T-helper 1 cell treated with Interleukin-12 subunit alpha and Interleukin-12 subunit beta and Interleukin-4 antibody, amounts not matched to agents 30 μg/mL and 1 μg/mL, for 36 hours (primary cell): ENCODE data around the gene RBM10.

Experiments
- H3K27ac Mint-ChIP-seq: one replicate; pipeline ENCODE4 v1.8.0; 2021; ENCODE audit warnings: mild to moderate bottlenecking, mixed read lengths
- H3K27me3 Mint-ChIP-seq: one replicate; pipeline ENCODE4 v1.8.0; 2021; ENCODE audit warnings: low read depth, mixed read lengths
- H3K36me3 Mint-ChIP-seq: one replicate; pipeline ENCODE4 v1.8.0; 2021; ENCODE audit warnings: low read depth, mixed read lengths
- H3K4me1 Mint-ChIP-seq: one replicate; pipeline ENCODE4 v1.8.0; 2021; ENCODE audit warnings: low read depth, mixed read lengths
- H3K4me3 Mint-ChIP-seq: one replicate; pipeline ENCODE4 v1.8.0; 2021; ENCODE audit warnings: mild to moderate bottlenecking, moderate library complexity, mixed read lengths
- H3K9me3 Mint-ChIP-seq: one replicate; pipeline ENCODE4 v1.8.0; 2021; ENCODE audit warnings: mixed read lengths

The RBM10 gene

GRCh38 chrX:47179221-47179927, 34.4 kb downstream of the RBM10 start:
- Mint-ChIP-seq H3K36me3 (peaks cover 18% of the 10 kb centered on the region), H3K27me3 (no peaks in the 10 kb centered on the region), H3K4me3 (no peak overlapping the region), H3K4me1 (no peaks in the 10 kb centered on the region), H3K27ac (no peak overlapping the region), H3K9me3 (no peaks in the 10 kb centered on the region)

- H3K27me3 Mint-ChIP-seq = no peaks in the 10 kb centered on the region
- H3K9me3 Mint-ChIP-seq = no peaks in the 10 kb centered on the region
- H3K4me3 Mint-ChIP-seq = no peak overlapping the region
- no peak overlapping the region for H3K27ac Mint-ChIP-seq
- peaks cover 18% of the 10 kb centered on the region for H3K36me3 Mint-ChIP-seq
- H3K4me1 Mint-ChIP-seq = no peaks in the 10 kb centered on the region
These were observed 34.9 kb downstream of the RBM10 start for GRCh38 chrX:47179928-47180255.

GRCh38 chrX:47180346-47180745, 35.3 kb downstream of the RBM10 start:
- Mint-ChIP-seq H3K4me3 (no peak overlapping the region), H3K36me3 (peaks cover 18% of the 10 kb centered on the region), H3K27ac (no peak overlapping the region)

GRCh38 chrX:47181301-47181700, 36.3 kb downstream of the RBM10 start:
- H3K4me3 Mint-ChIP-seq = no peak overlapping the region
- H3K27ac Mint-ChIP-seq = no peak overlapping the region
- no peaks in the 10 kb centered on the region for H3K27me3 Mint-ChIP-seq
- no peaks in the 10 kb centered on the region for H3K9me3 Mint-ChIP-seq
- peaks cover 20% of the 10 kb centered on the region for H3K36me3 Mint-ChIP-seq
- H3K4me1 Mint-ChIP-seq = no peaks in the 10 kb centered on the region

More at GRCh38 chrX:47180346-47180745, 35.3 kb downstream of the RBM10 start:
- Mint-ChIP-seq H3K27me3 (no peaks in the 10 kb centered on the region), H3K4me1 (no peaks in the 10 kb centered on the region), H3K9me3 (no peaks in the 10 kb centered on the region)

- H3K4me3 Mint-ChIP-seq = no peak overlapping the region
- H3K27ac Mint-ChIP-seq = no peak overlapping the region
- H3K27me3 Mint-ChIP-seq = no peaks in the 10 kb centered on the region
- H3K36me3 Mint-ChIP-seq = peaks cover 17% of the 10 kb centered on the region
- H3K4me1 Mint-ChIP-seq = no peaks in the 10 kb centered on the region
- H3K9me3 Mint-ChIP-seq = no peaks in the 10 kb centered on the region
These were observed 37.2 kb downstream of the RBM10 start for GRCh38 chrX:47182106-47182700.

- no peak overlapping the region for H3K27ac Mint-ChIP-seq
- H3K27me3 Mint-ChIP-seq = no peaks in the 10 kb centered on the region
- H3K36me3 Mint-ChIP-seq = peaks cover 10% of the 10 kb centered on the region
- no peaks in the 10 kb centered on the region for H3K9me3 Mint-ChIP-seq
- no peaks in the 10 kb centered on the region for H3K4me1 Mint-ChIP-seq
- H3K4me3 Mint-ChIP-seq = no peak overlapping the region
These were observed 39.5 kb downstream of the RBM10 start for GRCh38 chrX:47184486-47184885.

- no peaks in the 10 kb centered on the region for H3K4me1 Mint-ChIP-seq
- no peak overlapping the region for H3K4me3 Mint-ChIP-seq
- no peak overlapping the region for H3K27ac Mint-ChIP-seq
- no peaks in the 10 kb centered on the region for H3K9me3 Mint-ChIP-seq
- H3K36me3 Mint-ChIP-seq = peaks cover 10% of the 10 kb centered on the region
- no peaks in the 10 kb centered on the region for H3K27me3 Mint-ChIP-seq
These were observed 40.2 kb downstream of the RBM10 start for GRCh38 chrX:47185241-47185640.

- H3K27me3 Mint-ChIP-seq = no peaks in the 10 kb centered on the region
These were observed 41.2 kb downstream of the RBM10 start for GRCh38 chrX:47186096-47186740.

GRCh38 chrX:47187106-47187677, 42.2 kb downstream of the RBM10 start:
- Mint-ChIP-seq H3K27me3 (no peaks in the 10 kb centered on the region), H3K9me3 (no peaks in the 10 kb centered on the region), H3K4me1 (peaks cover 10% of the 10 kb centered on the region), H3K4me3 (no peak overlapping the region), H3K36me3 (peaks cover 10% of the 10 kb centered on the region), H3K27ac (peak overlapping the region; percentile 15)

More at GRCh38 chrX:47186096-47186740, 41.2 kb downstream of the RBM10 start:
- H3K9me3 Mint-ChIP-seq = no peaks in the 10 kb centered on the region
- peaks cover 10% of the 10 kb centered on the region for H3K36me3 Mint-ChIP-seq
- H3K4me3 Mint-ChIP-seq = no peak overlapping the region
- peaks cover 6% of the 10 kb centered on the region for H3K4me1 Mint-ChIP-seq
- H3K27ac Mint-ChIP-seq = no peak overlapping the region

GRCh38 chrX:47189906-47190305, 44.9 kb downstream of the RBM10 start:
- Mint-ChIP-seq H3K4me1 (peaks cover 26% of the 10 kb centered on the region), H3K4me3 (no peak overlapping the region), H3K36me3 (peaks cover 6% of the 10 kb centered on the region), H3K27ac (no peak overlapping the region), H3K27me3 (no peaks in the 10 kb centered on the region), H3K9me3 (no peaks in the 10 kb centered on the region)

GRCh38 chrX:47190445-47191269, 45.6 kb downstream of the RBM10 start:
- Mint-ChIP-seq H3K4me3 (peak overlapping the region; percentile 94), H3K36me3 (peaks cover 7% of the 10 kb centered on the region), H3K27me3 (no peaks in the 10 kb centered on the region), H3K27ac (peak overlapping the region; percentile 95), H3K9me3 (no peaks in the 10 kb centered on the region), H3K4me1 (peaks cover 30% of the 10 kb centered on the region)

GRCh38 chrX:47191331-47191730, 46.3 kb downstream of the RBM10 start:
- Mint-ChIP-seq H3K4me1 (peaks cover 37% of the 10 kb centered on the region), H3K27ac (peak overlapping the region; percentile 95), H3K4me3 (peak overlapping the region; percentile 94), H3K9me3 (no peaks in the 10 kb centered on the region), H3K27me3 (no peaks in the 10 kb centered on the region), H3K36me3 (peaks cover 6% of the 10 kb centered on the region)

GRCh38 chrX:47191806-47192401, 46.9 kb downstream of the RBM10 start:
- Mint-ChIP-seq H3K36me3 (peaks cover 6% of the 10 kb centered on the region), H3K4me3 (peak overlapping the region; percentile 94), H3K27me3 (no peaks in the 10 kb centered on the region), H3K4me1 (peaks cover 43% of the 10 kb centered on the region), H3K9me3 (no peaks in the 10 kb centered on the region), H3K27ac (peak overlapping the region; percentile 95)
